CD4-positive, alpha-beta T cell (primary cell): ENCODE measurements around the gene NES. TPM values are rescaled to one million over a fixed set of nuclear protein-coding genes. Genes with fewer than 3 reads are reported as not detected.

ENCODE experiments used
- ATAC-seq: fragments of 200-7000 bp; cut with Tn5 transposase; one replicate; pipeline ENCODE4 v1.10.0; 2022; ENCODE audit warnings: mild to moderate bottlenecking; ENCODE audit not compliant: poor library complexity
- CTCF ChIA-PET: fragments of 350-600 bp; sonication (Branson Sonifier 250); formaldehyde crosslinking; loops from one replicate; lab custom pipeline; 2021; ENCODE audit warnings: antibody characterized with exemption, inconsistent platforms; lab: Charles Lee
- POLR2A ChIA-PET: fragments of 350-600 bp; sonication (Branson Sonifier 250); formaldehyde crosslinking; loops from one replicate; lab custom pipeline; 2021; ENCODE audit warnings: antibody characterized with exemption, inconsistent platforms; lab: Charles Lee
- DNase-seq, 14 experiments: peaks; one replicate each; pipeline ENCODE4 v3.0.0-alpha.2; 2013 to 2020; ENCODE audit warnings: mixed read lengths in 2 of 14
- H3K27ac ChIP-seq, 2 donors: one replicate each; pipeline versions ENCODE4 v1.5.1 to v1.7.0; 2013; ENCODE audit warnings: low read length in 2 of 2, low read depth in 1 of 2, mild to moderate bottlenecking in 1 of 2
- H3K27me3 ChIP-seq, 2 experiments: 1 replicate in 1 of 2; 2 replicates in 1 of 2; pipeline versions ENCODE4 v1.6.1 to v1.7.0; 2013; ENCODE audit warnings: low read length in 2 of 2, control low read depth in 1 of 2, mild to moderate bottlenecking in 1 of 2, moderate library complexity in 1 of 2; ENCODE audit not compliant: insufficient read depth in 2 of 2, control insufficient read depth in 1 of 2
- H3K36me3 ChIP-seq: one replicate; pipeline ENCODE4 v1.6.1; 2013; ENCODE audit warnings: low read length, control low read depth; ENCODE audit not compliant: insufficient read depth
- H3K4me1 ChIP-seq: one replicate; pipeline ENCODE4 v1.6.1; 2013; ENCODE audit warnings: low read length, control low read depth; ENCODE audit not compliant: insufficient read depth
- H3K4me3 ChIP-seq: one replicate; pipeline ENCODE4 v1.5.1; 2013; ENCODE audit warnings: mild to moderate bottlenecking, low read length, moderate library complexity
- H3K9me3 ChIP-seq, 2 experiments: 1 replicate in 1 of 2; 2 replicates in 1 of 2; pipeline versions ENCODE4 v1.6.1 to v1.7.0; 2013; ENCODE audit warnings: low read length in 2 of 2, mild to moderate bottlenecking in 2 of 2, control low read depth in 1 of 2, moderate library complexity in 1 of 2; ENCODE audit not compliant: control insufficient read depth in 1 of 2, insufficient read depth in 1 of 2
- H3K27ac Mint-ChIP-seq: one replicate; pipeline ENCODE4 v1.8.0; 2020; ENCODE audit warnings: mixed read lengths
- H3K27me3 Mint-ChIP-seq: one replicate; pipeline ENCODE4 v1.8.0; 2021; ENCODE audit warnings: mixed read lengths
- H3K36me3 Mint-ChIP-seq: one replicate; pipeline ENCODE4 v1.8.0; 2021; ENCODE audit warnings: low read depth, mixed read lengths
- H3K4me1 Mint-ChIP-seq: one replicate; pipeline ENCODE4 v1.8.0; 2021; ENCODE audit warnings: low read depth, mixed read lengths
- H3K4me3 Mint-ChIP-seq: one replicate; pipeline ENCODE4 v1.8.0; 2020; ENCODE audit warnings: mild to moderate bottlenecking, mixed read lengths
- H3K9me3 Mint-ChIP-seq: one replicate; pipeline ENCODE4 v1.8.0; 2020; ENCODE audit warnings: mixed read lengths
- CTCF ChIP-seq: fragments of 200-600 bp; IDR thresholded peaks from one replicate; pipeline ENCODE4 v1.8.0; 2022; ENCODE audit warnings: antibody characterized with exemption, mild to moderate bottlenecking
- intact Hi-C, 2 experiments: fragments of 100-400 bp; cut with DNase I in 1 of 2; cut with micrococcal nuclease in 1 of 2; formaldehyde crosslinking; loops; one replicate each; pipeline versions ENCODE4 v1.15.1 to v1.9.0; 2023 to 2025; cut with DNase I, micrococcal nuclease
- total RNA-seq, 174 experiments: library from RNA in 2 of 174; stranded (reverse) in 2 of 174; gene quantifications; one replicate each; pipeline ENCODE4 v1.2.3 and lab custom pipeline; 2021 to 2026

NES gene
- total RNA-seq, 2 experiments from 2014 or later: not detected

DNA sequence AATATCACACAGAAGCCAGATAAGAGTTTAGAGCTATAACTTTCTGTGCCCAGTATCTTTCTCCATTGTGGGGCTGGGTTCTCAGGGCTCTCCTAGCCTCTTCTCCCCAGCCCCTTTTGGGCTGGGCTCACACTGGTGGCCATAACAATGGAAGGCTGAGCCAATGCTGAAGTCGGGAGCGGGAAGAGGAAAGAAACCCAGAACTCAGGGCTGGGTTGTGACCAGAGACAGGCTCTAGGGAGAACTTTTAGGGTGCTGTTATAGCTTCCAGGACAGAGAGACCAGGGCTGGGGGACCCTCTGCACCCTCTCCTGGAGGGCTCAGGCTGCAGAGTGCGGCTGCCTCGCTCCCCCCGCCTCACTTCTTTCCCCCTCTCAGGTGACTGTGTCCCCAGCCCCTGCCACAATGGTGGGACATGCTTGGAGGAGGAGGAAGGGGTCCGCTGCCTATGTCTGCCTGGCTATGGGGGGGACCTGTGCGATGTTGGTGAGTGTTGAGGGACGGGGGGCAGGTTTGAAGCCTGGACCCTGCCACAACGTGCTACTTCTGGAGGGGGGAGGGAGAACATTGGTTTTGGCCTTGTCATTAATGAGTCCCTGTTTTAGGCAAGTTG, 21.2 kb downstream of the NES start:
- peaks cover 48% of the 10 kb centered on the region for H3K4me1 ChIP-seq
- no peaks in the 10 kb centered on the region for H3K36me3 ChIP-seq
- no peak overlapping the region for H3K27ac ChIP-seq
- H3K4me1 Mint-ChIP-seq: peaks cover 45% of the 10 kb centered on the region
- H3K4me3 ChIP-seq: no peak overlapping the region
- intact Hi-C loops: no loop called here
- TF ChIP-seq CTCF: no peak
- ChIA-PET CTCF (interaction anchor here (1.3 to 2.9 kb wide), 6 partner anchors 28 to 70 kb away, joined by 3 to 12 read pairs (median 5); partner anchors contain the start of gene HAPLN2), POLR2A (no interaction called here)
- H3K27me3 Mint-ChIP-seq: peaks cover 72% of the 10 kb centered on the region
- peak overlapping the region; percentile 43 for H3K4me3 Mint-ChIP-seq
- ATAC-seq: no peak
- H3K27ac Mint-ChIP-seq: no peak overlapping the region
- peaks cover 53 to 64% of the 10 kb centered on the region in 2 experiments for H3K27me3 ChIP-seq
- no peaks in the 10 kb centered on the region for H3K36me3 Mint-ChIP-seq
- peaks cover 0 to 18% of the 10 kb centered on the region in 2 experiments for H3K9me3 ChIP-seq
- no peak for DNase-seq
- no peaks in the 10 kb centered on the region for H3K9me3 Mint-ChIP-seq

DNA sequence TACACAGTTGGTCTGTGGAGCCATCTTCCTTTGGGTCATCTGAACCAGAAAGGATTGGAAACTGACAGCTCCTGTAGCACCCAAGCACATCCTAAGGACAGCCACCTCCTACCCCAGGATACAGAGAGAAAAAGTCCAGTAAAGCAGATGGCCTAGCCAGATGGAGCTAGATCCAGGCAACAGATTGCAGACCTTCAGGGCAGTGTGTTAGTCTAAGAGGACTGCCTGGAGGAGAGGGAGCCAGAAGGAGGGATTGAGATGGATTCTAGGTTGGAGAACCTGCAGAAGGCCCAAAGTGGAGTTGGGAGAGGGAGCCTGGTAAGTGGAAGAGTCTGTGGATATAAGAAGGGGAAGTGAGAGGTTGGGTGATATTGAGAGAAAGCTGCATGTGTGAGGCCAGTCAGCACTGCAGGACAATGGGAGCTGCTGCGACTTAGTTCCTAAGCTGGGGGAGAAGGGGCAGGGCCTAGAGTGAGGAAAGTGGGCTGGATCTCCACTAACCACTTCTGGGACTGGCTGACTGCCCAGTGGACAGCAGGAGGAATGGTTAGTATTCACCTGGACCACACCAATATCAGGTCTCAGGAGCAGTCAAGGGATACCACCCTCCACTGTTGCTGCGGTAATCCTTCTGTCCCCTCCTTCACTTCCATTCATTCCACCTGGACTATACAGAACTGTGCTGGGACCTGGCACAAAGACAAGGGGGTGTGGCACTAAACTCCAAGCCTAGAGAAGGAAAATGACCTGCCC, 21.9 kb downstream of the NES start:
- peaks cover 59 to 71% of the 10 kb centered on the region in 2 experiments for H3K27me3 ChIP-seq
- H3K4me3 ChIP-seq: no peak overlapping the region
- peaks cover 41% of the 10 kb centered on the region for H3K4me1 ChIP-seq
- Mint-ChIP-seq H3K4me3 (no peak overlapping the region), H3K36me3 (no peaks in the 10 kb centered on the region), H3K27me3 (peaks cover 77% of the 10 kb centered on the region), H3K9me3 (no peaks in the 10 kb centered on the region), H3K4me1 (peaks cover 38% of the 10 kb centered on the region), H3K27ac (no peak overlapping the region)
- peaks cover 0 to 18% of the 10 kb centered on the region in 2 experiments for H3K9me3 ChIP-seq
- ChIA-PET POLR2A (no interaction called here), CTCF (interaction anchor here (1.3 to 1.8 kb wide), 4 partner anchors 28 to 71 kb away, joined by 3 to 6 read pairs (median 4); partner anchors contain the start of gene HAPLN2)
- intact Hi-C loops: no loop called here
- no peak for ATAC-seq
- no peaks in the 10 kb centered on the region for H3K36me3 ChIP-seq
- no peak overlapping the region for H3K27ac ChIP-seq
- DNase-seq: no peak
- TF ChIP-seq CTCF: no peak

DNA sequence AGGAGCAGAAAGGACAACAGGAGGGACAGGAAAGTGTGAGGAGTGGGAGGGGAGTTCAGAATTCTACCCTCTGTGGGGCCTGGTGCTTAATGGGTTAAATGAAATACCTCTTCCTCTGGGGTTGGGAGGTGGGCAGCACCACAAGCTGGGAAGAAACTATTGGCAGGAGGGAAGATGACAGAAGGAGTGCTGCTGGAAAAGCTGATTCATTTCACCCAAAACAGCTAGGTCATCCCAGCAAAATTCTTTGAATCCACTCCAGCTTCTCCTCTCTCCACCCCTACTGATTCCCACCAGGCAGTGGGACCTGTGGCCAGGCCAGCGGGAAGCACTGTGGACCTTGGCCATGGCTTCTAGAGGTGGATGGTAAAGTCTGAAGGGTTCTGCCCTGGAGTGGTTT, 22.5 kb downstream of the NES start:
- no peak overlapping the region for H3K4me3 Mint-ChIP-seq

More for the DNA sequence above, 22.5 kb downstream of the NES start:
- H3K27me3 ChIP-seq: peaks cover 59 to 74% of the 10 kb centered on the region in 2 experiments
- no peak overlapping the region for H3K27ac ChIP-seq
- ATAC-seq (no peak), DNase-seq (no peak)
- H3K9me3 ChIP-seq: peaks cover 0 to 18% of the 10 kb centered on the region in 2 experiments
- no peak overlapping the region for H3K4me3 ChIP-seq
- no peaks in the 10 kb centered on the region for H3K36me3 ChIP-seq
- intact Hi-C loops: no loop called here
- TF ChIP-seq CTCF: no peak
- H3K4me1 ChIP-seq: peaks cover 35% of the 10 kb centered on the region
- H3K9me3 Mint-ChIP-seq: no peaks in the 10 kb centered on the region
- CTCF ChIA-PET: interaction anchor here (1.4 to 1.5 kb wide), 2 partner anchors 27 to 30 kb away, joined by 3 to 4 read pairs; no protein-coding TSS in a partner anchor
- H3K27ac Mint-ChIP-seq: no peak overlapping the region
- POLR2A ChIA-PET: no interaction called here
- peaks cover 32% of the 10 kb centered on the region for H3K4me1 Mint-ChIP-seq
- no peaks in the 10 kb centered on the region for H3K36me3 Mint-ChIP-seq
- H3K27me3 Mint-ChIP-seq: peaks cover 83% of the 10 kb centered on the region
